ENCODE data around the gene B3GAT3.
A peak's percentile ranks its signal among the peaks of the same experiment; 100 is the strongest.
"Not testable (repeated sequence)": the region's sequence is repeated elsewhere in the genome, so short reads cannot be mapped to it uniquely, and the experiment has no call there.

The B3GAT3 gene

GRCh38 chr11:62600367-62601121 lies 21.2 kb downstream of the B3GAT3 start:
- Histone ChIP-seq H3K9ac (ENCODE audit: low read depth, low read length) (peak overlapping the region; percentile 87), H3K36me3 (ENCODE audit: control insufficient read depth, insufficient read depth, low read length) (peaks cover 29% of the 10 kb centered on the region), H3K4me1 (ENCODE audit: control insufficient read depth, insufficient read depth, low read length) (peaks cover 11% of the 10 kb centered on the region), H3K9me3 (ENCODE audit: control insufficient read depth, insufficient read depth, low read length) (no peaks in the 10 kb centered on the region), H3K4me3 (ENCODE audit: low read depth, low read length) (peak overlapping the region; percentile 86), H3K27me3 (ENCODE audit: control insufficient read depth, insufficient read depth, low read length) (peaks cover 17% of the 10 kb centered on the region)

GRCh38 chr11:62599901-62600300 lies 21.9 kb downstream of the B3GAT3 start:
- Histone ChIP-seq H3K36me3 (ENCODE audit: control insufficient read depth, insufficient read depth, low read length) (peaks cover 33% of the 10 kb centered on the region), H3K9me3 (ENCODE audit: control insufficient read depth, insufficient read depth, low read length) (no peaks in the 10 kb centered on the region), H3K9ac (ENCODE audit: low read depth, low read length) (no peak overlapping the region), H3K4me1 (ENCODE audit: control insufficient read depth, insufficient read depth, low read length) (peaks cover 11% of the 10 kb centered on the region), H3K27me3 (ENCODE audit: control insufficient read depth, insufficient read depth, low read length) (peaks cover 17% of the 10 kb centered on the region), H3K4me3 (ENCODE audit: low read depth, low read length) (peak overlapping the region; percentile 86)

- Histone ChIP-seq H3K27me3 (ENCODE audit: control insufficient read depth, insufficient read depth, low read length) (peaks cover 15% of the 10 kb centered on the region), H3K36me3 (ENCODE audit: control insufficient read depth, insufficient read depth, low read length) (peaks cover 36% of the 10 kb centered on the region), H3K9ac (ENCODE audit: low read depth, low read length) (no peak overlapping the region), H3K4me3 (ENCODE audit: low read depth, low read length) (peak overlapping the region; percentile 86), H3K9me3 (ENCODE audit: control insufficient read depth, insufficient read depth, low read length) (no peaks in the 10 kb centered on the region), H3K4me1 (ENCODE audit: control insufficient read depth, insufficient read depth, low read length) (peaks cover 11% of the 10 kb centered on the region)
Measured at GRCh38 chr11:62599069-62599696, 22.6 kb downstream of the B3GAT3 start.

GRCh38 chr11:62595124-62595523 lies 26.7 kb downstream of the B3GAT3 start:
- H3K4me1 ChIP-seq (ENCODE audit: control insufficient read depth, insufficient read depth, low read length): peaks cover 12% of the 10 kb centered on the region
- peaks cover 36% of the 10 kb centered on the region for H3K36me3 ChIP-seq (ENCODE audit: control insufficient read depth, insufficient read depth, low read length)
- no peaks in the 10 kb centered on the region for H3K27me3 ChIP-seq (ENCODE audit: control insufficient read depth, insufficient read depth, low read length)
- no peaks in the 10 kb centered on the region for H3K9me3 ChIP-seq (ENCODE audit: control insufficient read depth, insufficient read depth, low read length)
- no peak overlapping the region for H3K4me3 ChIP-seq (ENCODE audit: low read depth, low read length)
- no peak overlapping the region for H3K9ac ChIP-seq (ENCODE audit: low read depth, low read length)

GRCh38 chr11:62593434-62594044 lies 28.2 kb downstream of the B3GAT3 start:
- H3K36me3 ChIP-seq (ENCODE audit: control insufficient read depth, insufficient read depth, low read length): peaks cover 34% of the 10 kb centered on the region
- H3K27me3 ChIP-seq (ENCODE audit: control insufficient read depth, insufficient read depth, low read length): no peaks in the 10 kb centered on the region
- no peak overlapping the region for H3K9ac ChIP-seq (ENCODE audit: low read depth, low read length)
- H3K9me3 ChIP-seq (ENCODE audit: control insufficient read depth, insufficient read depth, low read length): no peaks in the 10 kb centered on the region
- H3K4me1 ChIP-seq (ENCODE audit: control insufficient read depth, insufficient read depth, low read length): peaks cover 4% of the 10 kb centered on the region
- H3K4me3 ChIP-seq (ENCODE audit: low read depth, low read length): no peak overlapping the region

GRCh38 chr11:62592989-62593421 lies 28.8 kb downstream of the B3GAT3 start:
- H3K4me1 ChIP-seq (ENCODE audit: control insufficient read depth, insufficient read depth, low read length): peaks cover 4% of the 10 kb centered on the region
- H3K36me3 ChIP-seq (ENCODE audit: control insufficient read depth, insufficient read depth, low read length): peaks cover 32% of the 10 kb centered on the region
- no peak overlapping the region for H3K9ac ChIP-seq (ENCODE audit: low read depth, low read length)

GRCh38 chr11:62592146-62592815 lies 29.5 kb downstream of the B3GAT3 start:
- H3K27me3 ChIP-seq (ENCODE audit: control insufficient read depth, insufficient read depth, low read length): no peaks in the 10 kb centered on the region
- peaks cover 4% of the 10 kb centered on the region for H3K4me1 ChIP-seq (ENCODE audit: control insufficient read depth, insufficient read depth, low read length)
- H3K4me3 ChIP-seq (ENCODE audit: low read depth, low read length): peak overlapping the region; percentile 81
- H3K9ac ChIP-seq (ENCODE audit: low read depth, low read length): peak overlapping the region; percentile 57
- no peaks in the 10 kb centered on the region for H3K9me3 ChIP-seq (ENCODE audit: control insufficient read depth, insufficient read depth, low read length)
- H3K36me3 ChIP-seq (ENCODE audit: control insufficient read depth, insufficient read depth, low read length): peaks cover 24% of the 10 kb centered on the region

More at GRCh38 chr11:62592989-62593421, 28.8 kb downstream of the B3GAT3 start:
- Histone ChIP-seq H3K9me3 (ENCODE audit: control insufficient read depth, insufficient read depth, low read length) (no peaks in the 10 kb centered on the region), H3K4me3 (ENCODE audit: low read depth, low read length) (no peak overlapping the region), H3K27me3 (ENCODE audit: control insufficient read depth, insufficient read depth, low read length) (no peaks in the 10 kb centered on the region)

- H3K27me3 ChIP-seq (ENCODE audit: control insufficient read depth, insufficient read depth, low read length): no peaks in the 10 kb centered on the region
- H3K36me3 ChIP-seq (ENCODE audit: control insufficient read depth, insufficient read depth, low read length): peaks cover 20% of the 10 kb centered on the region
- peak within 1 kb of the TSS; percentile 82 for H3K9ac ChIP-seq (ENCODE audit: low read depth, low read length)
- no peaks in the 10 kb centered on the region for H3K9me3 ChIP-seq (ENCODE audit: control insufficient read depth, insufficient read depth, low read length)
- peaks cover 4% of the 10 kb centered on the region for H3K4me1 ChIP-seq (ENCODE audit: control insufficient read depth, insufficient read depth, low read length)
- H3K4me3 ChIP-seq (ENCODE audit: low read depth, low read length): peak within 1 kb of the TSS; percentile 86
Measured at GRCh38 chr11:62591448-62592145, 30.2 kb downstream of the B3GAT3 start, which contains the start of gene TUT1. TUT1 (minus strand) TSS chr11:62591523; CDS start chr11:62591485, 38 bp downstream.

GRCh38 chr11:62588966-62589637 lies 32.7 kb downstream of the B3GAT3 start:
- Histone ChIP-seq H3K9me3 (ENCODE audit: control insufficient read depth, insufficient read depth, low read length) (no peaks in the 10 kb centered on the region), H3K9ac (ENCODE audit: low read depth, low read length) (no peak overlapping the region), H3K4me1 (ENCODE audit: control insufficient read depth, insufficient read depth, low read length) (peaks cover 4% of the 10 kb centered on the region), H3K27me3 (ENCODE audit: control insufficient read depth, insufficient read depth, low read length) (no peaks in the 10 kb centered on the region), H3K4me3 (ENCODE audit: low read depth, low read length) (no peak overlapping the region), H3K36me3 (ENCODE audit: control insufficient read depth, insufficient read depth, low read length) (peaks cover 3% of the 10 kb centered on the region)

GRCh38 chr11:62585356-62585755 lies 36.4 kb downstream of the B3GAT3 start:
- H3K4me1 ChIP-seq (ENCODE audit: control insufficient read depth, insufficient read depth, low read length); H3K9ac ChIP-seq (ENCODE audit: low read depth, low read length); H3K9me3 ChIP-seq (ENCODE audit: control insufficient read depth, insufficient read depth, low read length); H3K4me3 ChIP-seq (ENCODE audit: low read depth, low read length); H3K27me3 ChIP-seq (ENCODE audit: control insufficient read depth, insufficient read depth, low read length): not testable (repeated sequence)
- H3K36me3 ChIP-seq (ENCODE audit: control insufficient read depth, insufficient read depth, low read length): peaks cover 11% of the 10 kb centered on the region
